Heart left ventricle (tissue), 16 donors: ENCODE data around the gene ACOX2. TPM values are rescaled to one million over a fixed set of nuclear protein-coding genes. Genes with fewer than 3 reads are reported as not detected.
A peak's percentile ranks its signal among the peaks of the same experiment; 100 is the strongest.

Source experiments
- ATAC-seq, 4 donors: fragments of 200-7000 bp; cut with Tn5 transposase; one replicate each; pipeline ENCODE4 v1.9.1; 2020 to 2022; ENCODE audit warnings: moderate library complexity in 4 of 4, mild to moderate bottlenecking in 3 of 4, moderate number of reproducible peaks in 1 of 4
- DNase-seq, 5 donors: peaks; one replicate each; pipeline ENCODE4 v3.0.0-alpha.2; 2020
- H3K27ac ChIP-seq, 12 donors: fragments of 200-600 bp; sonication (generic) in 4 of 12; one replicate each; pipeline versions ENCODE4 v1.5.0 to v1.8.0; 2016 to 2022; ENCODE audit warnings: mild to moderate bottlenecking in 2 of 12
- H3K27me3 ChIP-seq, 9 donors: fragments of 200-600 bp; sonication (generic) in 2 of 9; one replicate each; pipeline versions ENCODE4 v1.5.1 to v1.8.0; 2016 to 2022; ENCODE audit warnings: mild to moderate bottlenecking in 3 of 9
- H3K36me3 ChIP-seq, 9 donors: fragments of 200-600 bp; sonication (generic) in 2 of 9; one replicate each; pipeline versions ENCODE4 v1.5.0 to v1.8.0; 2018 to 2022; ENCODE audit warnings: mild to moderate bottlenecking in 2 of 9
- H3K4me1 ChIP-seq, 12 donors: fragments of 200-600 bp; sonication (generic) in 4 of 12; one replicate each; pipeline versions ENCODE4 v1.5.0 to v1.8.0; 2016 to 2022; ENCODE audit warnings: mild to moderate bottlenecking in 3 of 12
- H3K4me3 ChIP-seq, 12 donors: fragments of 200-600 bp; sonication (generic) in 4 of 12; one replicate each; pipeline versions ENCODE4 v1.5.0 to v1.8.0; 2017 to 2022; ENCODE audit warnings: mild to moderate bottlenecking in 9 of 12, moderate library complexity in 4 of 12
- H3K9me3 ChIP-seq, 12 donors: fragments of 200-600 bp; sonication (generic) in 4 of 12; one replicate each; pipeline versions ENCODE4 v1.5.0 to v1.8.0; 2016 to 2022; ENCODE audit warnings: mild to moderate bottlenecking in 1 of 12
- POLR2A ChIP-seq, 2 donors: fragments of 450-650 bp; IDR thresholded peaks; one replicate each; pipeline ENCODE4 v1.6.1; 2017; ENCODE audit warnings: antibody characterized with exemption in 2 of 2, mild to moderate bottlenecking in 2 of 2, moderate library complexity in 2 of 2
- WGBS, 4 donors: extraction: QIAGEN DNeasy Blood & Tissue Kit in 2 of 4; methylation state at CpG; one replicate each; pipeline versions ENCODE4 v1.1.5 to v1.1.7; 2013 to 2018; 5-methylcytosine and 5-hydroxymethylcytosine counted together
- intact Hi-C, 10 donors: fragments of 100-400 bp; cut with DNase I; formaldehyde crosslinking; loops; one replicate each; pipeline versions ENCODE4 v1.11.1 to v1.14.2; 2022
- polyA plus RNA-seq, 2 donors: library from polyadenylated mRNA; stranded (reverse); fragments of 200-250 nt; gene quantifications; one replicate each; pipeline ENCODE4 v1.2.3, GENCODE V29; 2013
- total RNA-seq, 9 donors: library from RNA; depleted of rRNA in 2 of 9; stranded (reverse); fragments of >200 nt in 2 of 9; fragmentation: NEBNext Ultra II Directional in 3 of 9; extraction: Animal tissue kit (Norgen Biotek cat#: 25700) in 3 of 9; gene quantifications; one replicate each; pipeline versions ENCODE4 v1.1.0 to v1.2.4, GENCODE V29; 2016 to 2023
- TF ChIP-seq, protein P1 (sequence below), 12 donors: fragments of 200-600 bp; sonication (generic) in 4 of 12; IDR thresholded peaks; one replicate each; pipeline versions ENCODE4 v1.5.0 to v1.8.0; 2018 to 2022; ENCODE audit warnings: antibody characterized with exemption in 12 of 12, mild to moderate bottlenecking in 5 of 12
- donor health status: ischemic (EF 13 %, LVEDD 7.1; RV severe dilation, severe dysfunction).
- donor health status: healthy with polysubstance abuse.
- donor health status: DM: no; HTN: yes; CAD: no.
- donor health status: DM: no; HTN: no; CAD: no.
- donor health status: ischemic (EF 25% LVEDD 6.9; RV normal size, moderate dysfunction).
- donor health status: ischemic (EF 25% LVEDD 5.7; RV mildly dilated, moderate dysfunction).
- donor health status: healthy.
- donor health status: DM: yes; HTN: yes; CAD: no.
- donor health status: ischemic (EF 35%, LVEDD 5.7; RV mildly dilated, moderate dysfunction).
- donor health status: nonischemic (EF 11% LVEDD 7.7; RV severe dilation, severe dysfunction).
- donor health status: DM: yes; HTN: yes; CAD: no.
- donor health status: PGD.
- donor health status: ischemic (EF 29% LVEDD 5.4; RV normal size, mild dysfunction).
- donor health status: nonischemic (EF 23%, LVEDD 6.1; RV moderate dilation, normal function).

Gene ACOX2
- total and polyA plus RNA-seq, 11 donors: 6.6 to 41.9 (median 31.1) TPM

DNA sequence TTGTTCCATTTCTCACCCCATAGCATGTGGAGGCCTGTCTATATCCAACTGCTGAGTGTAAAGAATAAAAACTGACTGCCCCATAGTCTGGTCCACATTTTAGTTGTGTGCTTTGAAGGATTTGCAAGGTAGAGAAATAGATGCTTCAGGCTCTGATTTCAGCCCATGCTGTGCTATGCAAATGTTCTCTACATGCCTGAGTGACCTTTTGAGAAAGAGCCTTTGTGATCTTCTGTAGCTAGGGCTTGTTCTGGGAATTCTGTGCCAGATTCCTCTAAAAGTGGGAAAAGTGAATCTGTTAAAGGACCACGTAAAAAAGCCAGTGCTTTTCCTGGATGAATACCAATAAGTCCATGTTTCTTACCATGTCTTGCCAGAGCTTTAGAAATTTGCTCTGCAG lies 39.9 kb downstream of the ACOX2 start:
- peaks cover 6 to 56% (median 48%) of the 10 kb centered on the region in 12 donors for H3K4me1 ChIP-seq
- peak in 2 of 4 donors; percentile 38 to 41 for ATAC-seq

DNA sequence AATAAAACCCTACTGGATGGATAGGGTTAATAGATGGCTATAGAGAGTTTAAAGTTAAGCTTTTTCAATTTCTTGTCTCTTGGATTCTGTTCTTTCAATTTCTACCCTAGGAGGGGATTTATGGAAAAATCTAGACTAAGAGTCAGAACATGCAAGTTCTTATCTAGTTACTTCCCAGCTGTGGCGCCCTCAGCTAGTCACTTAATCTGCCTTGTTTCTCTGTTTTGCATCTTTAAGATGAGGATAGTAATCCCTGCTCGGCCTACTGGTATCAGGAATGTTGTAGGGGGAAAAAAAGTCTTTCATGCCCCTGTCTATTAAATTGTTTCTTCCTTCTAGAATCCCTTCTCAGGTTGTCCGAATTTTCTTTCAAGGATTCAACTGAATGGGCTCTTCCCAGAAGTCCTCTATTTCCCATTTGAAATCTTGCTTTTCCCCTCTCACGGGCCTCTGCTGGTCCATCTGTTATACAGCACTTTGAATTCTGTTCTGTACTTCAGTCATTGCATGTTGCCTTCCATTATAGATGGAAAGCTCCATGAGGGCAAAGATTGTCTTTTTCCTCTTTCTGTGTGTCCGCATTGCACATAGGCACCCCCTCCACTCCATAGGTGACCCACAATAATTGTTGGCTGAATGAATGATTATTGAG lies 40.7 kb downstream of the ACOX2 start:
- ATAC-seq (no peak), DNase-seq (no peak)
- peak overlapping the region in 1 of 12 donors; percentile 15 for H3K27ac ChIP-seq
- no peaks in the 10 kb centered on the region for H3K9me3 ChIP-seq
- peak overlapping the region in 1 of 12 donors; percentile 0 for H3K4me3 ChIP-seq
- peaks cover 0 to 20% (median 6%) of the 10 kb centered on the region in 9 donors for H3K36me3 ChIP-seq
- WGBS, 4 donors: 70 to 81% (median 73%) methylated on average over 5 of the region's 5 CpGs
- H3K4me1 ChIP-seq: peaks cover 6 to 56% (median 48%) of the 10 kb centered on the region in 12 donors
- H3K27me3 ChIP-seq: no peaks in the 10 kb centered on the region
- TF ChIP-seq, protein P1, sequence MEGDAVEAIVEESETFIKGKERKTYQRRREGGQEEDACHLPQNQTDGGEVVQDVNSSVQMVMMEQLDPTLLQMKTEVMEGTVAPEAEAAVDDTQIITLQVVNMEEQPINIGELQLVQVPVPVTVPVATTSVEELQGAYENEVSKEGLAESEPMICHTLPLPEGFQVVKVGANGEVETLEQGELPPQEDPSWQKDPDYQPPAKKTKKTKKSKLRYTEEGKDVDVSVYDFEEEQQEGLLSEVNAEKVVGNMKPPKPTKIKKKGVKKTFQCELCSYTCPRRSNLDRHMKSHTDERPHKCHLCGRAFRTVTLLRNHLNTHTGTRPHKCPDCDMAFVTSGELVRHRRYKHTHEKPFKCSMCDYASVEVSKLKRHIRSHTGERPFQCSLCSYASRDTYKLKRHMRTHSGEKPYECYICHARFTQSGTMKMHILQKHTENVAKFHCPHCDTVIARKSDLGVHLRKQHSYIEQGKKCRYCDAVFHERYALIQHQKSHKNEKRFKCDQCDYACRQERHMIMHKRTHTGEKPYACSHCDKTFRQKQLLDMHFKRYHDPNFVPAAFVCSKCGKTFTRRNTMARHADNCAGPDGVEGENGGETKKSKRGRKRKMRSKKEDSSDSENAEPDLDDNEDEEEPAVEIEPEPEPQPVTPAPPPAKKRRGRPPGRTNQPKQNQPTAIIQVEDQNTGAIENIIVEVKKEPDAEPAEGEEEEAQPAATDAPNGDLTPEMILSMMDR (IDR thresholded peaks at IDR 0.05): peak in 1 of 12 donors; percentile 7
- no peak for TF ChIP-seq POLR2A (IDR thresholded peaks at IDR 0.05)
- intact Hi-C loops: loop anchor here in 3 of 10 donors (10.0 kb wide), 3 partner anchors 138 to 192 kb away; partner anchors contain the start of genes HTD2 (in 2 of the 3), PXK (in 2 of the 3) and RPP14 (in 2 of the 3)

More for the DNA sequence above, 39.9 kb downstream of the ACOX2 start:
- no peak for DNase-seq
- peaks cover 0 to 28% (median 14%) of the 10 kb centered on the region in 9 donors for H3K36me3 ChIP-seq
- H3K27me3 ChIP-seq: no peaks in the 10 kb centered on the region
- TF ChIP-seq, protein P1 (IDR thresholded peaks at IDR 0.05): no peak
- intact Hi-C loops: loop anchor here in 3 of 10 donors (10.0 kb wide), 3 partner anchors 138 to 192 kb away; partner anchors contain the start of genes HTD2 (in 2 of the 3), PXK (in 2 of the 3) and RPP14 (in 2 of the 3)
- H3K27ac ChIP-seq: peak overlapping the region in 2 of 12 donors; percentile 14 to 29
- 6 to 21% (median 11%) methylated on average over 1 of the region's 1 CpG for WGBS, 4 donors
- no peak overlapping the region for H3K4me3 ChIP-seq
- H3K9me3 ChIP-seq: no peaks in the 10 kb centered on the region

GRCh38 chr3:58495101-58495500 lies 41.9 kb downstream of the ACOX2 start:
- DNase-seq (no peak), ATAC-seq (no peak)
- intact Hi-C loops: loop anchor here in 3 of 10 donors (10.0 kb wide), 3 partner anchors 140 to 190 kb away; partner anchors contain the start of genes HTD2 (in 2 of the 3), PXK (in 2 of the 3) and RPP14 (in 2 of the 3)
- 41 to 88% (median 79%) methylated on average over 3 of the region's 3 CpGs for WGBS, 4 donors
- H3K4me3 ChIP-seq: no peak overlapping the region
- H3K4me1 ChIP-seq: peaks cover 6 to 66% (median 56%) of the 10 kb centered on the region in 12 donors
- TF ChIP-seq, protein P1 (IDR thresholded peaks at IDR 0.05): no peak
- no peak for TF ChIP-seq POLR2A (IDR thresholded peaks at IDR 0.05)
- H3K9me3 ChIP-seq: no peaks in the 10 kb centered on the region
- peaks cover 0 to 12% (median 3%) of the 10 kb centered on the region in 9 donors for H3K36me3 ChIP-seq
- no peak overlapping the region for H3K27ac ChIP-seq
- no peaks in the 10 kb centered on the region for H3K27me3 ChIP-seq

GRCh38 chr3:58494107-58494506 lies 42.9 kb downstream of the ACOX2 start:
- Histone ChIP-seq H3K4me1 (peaks cover 6 to 66% (median 56%) of the 10 kb centered on the region in 12 donors), H3K9me3 (no peaks in the 10 kb centered on the region), H3K4me3 (peak overlapping the region in 5 of 12 donors; percentile 0 to 92 (median 75)), H3K27me3 (no peaks in the 10 kb centered on the region), H3K36me3 (peaks cover 0 to 3% (median 0%) of the 10 kb centered on the region in 9 donors), H3K27ac (no peak overlapping the region)
- 52 to 71% (median 63%) methylated on average over 3 of the region's 3 CpGs for WGBS, 4 donors
- TF ChIP-seq, protein P1 (IDR thresholded peaks at IDR 0.05): no peak
- no peak for TF ChIP-seq POLR2A (IDR thresholded peaks at IDR 0.05)
- intact Hi-C loops: loop anchor here (5.0 to 10.0 kb wide), 8 partner anchors 33 to 189 kb away; partner anchors contain the start of genes PXK (in 8 of the 10), HTD2 (in 4 of the 10), RPP14 (in 4 of the 10) and PDHB (in 2 of the 10)
- ATAC-seq: no peak
- DNase-seq: no peak
